HEK293T (cell line): ENCODE data around the gene TTC13.

Experiments used
- ARNT ChIP-seq: fragments of 450-650 bp; IDR thresholded peaks from 2 replicates; pipeline ENCODE4 v1.6.1; 2017; ENCODE audit warnings: mild to moderate bottlenecking
- BHLHE40 ChIP-seq: fragments of 450-650 bp; IDR thresholded peaks from 2 replicates; pipeline ENCODE4 v1.6.1; 2016; ENCODE audit warnings: mild to moderate bottlenecking, moderate library complexity, borderline replicate concordance
- FOXA1 ChIP-seq: fragments of 450-650 bp; IDR thresholded peaks from 2 replicates; pipeline ENCODE4 v1.6.1; 2016; ENCODE audit warnings: mild to moderate bottlenecking
- FOXK2 ChIP-seq: fragments of 450-650 bp; IDR thresholded peaks from 2 replicates; pipeline ENCODE4 v1.6.1; 2016; ENCODE audit warnings: mild to moderate bottlenecking
- L3MBTL2 ChIP-seq: fragments of 450-650 bp; conservative IDR thresholded peaks from 2 replicates; pipeline ENCODE4 v1.6.1; 2016; ENCODE audit warnings: mild to moderate bottlenecking
- NFRKB ChIP-seq: fragments of 450-650 bp; IDR thresholded peaks from 2 replicates; pipeline ENCODE4 v1.6.1; 2016; ENCODE audit warnings: mild to moderate bottlenecking, moderate library complexity
- SP1 ChIP-seq: fragments of 450-650 bp; IDR thresholded peaks from 2 replicates; pipeline ENCODE4 v1.6.1; 2017
- SUZ12 ChIP-seq: fragments of 450-650 bp; IDR thresholded peaks from 2 replicates; pipeline ENCODE4 v1.6.1; 2016; ENCODE audit warnings: mild to moderate bottlenecking
- TARDBP ChIP-seq: fragments of 450-650 bp; IDR thresholded peaks from 2 replicates; pipeline ENCODE4 v1.6.1; 2016

- TF ChIP-seq SUZ12 (no peak), BHLHE40 (no peak), ARNT (no peak), TARDBP (no peak), FOXA1 (no peak), FOXK2 (no peak), L3MBTL2 (no peak), NFRKB (no peak), SP1 (no peak)
Measured at GRCh38 chr1:231016234-231016633, 37.6 kb upstream of the TTC13 start.
